Measurements from ENCODE around the gene CLBA1. TPM values are rescaled to one million over a fixed set of nuclear protein-coding genes. Genes with fewer than 3 reads are reported as not detected.

The CLBA1 gene
- total and polyA plus RNA-seq, 2 experiments from 2014 or later: 1.6 to 1.8 TPM

- no peak for ATAC-seq
- Histone ChIP-seq H3F3A (replicated peaks; ENCODE audit: low read depth) (no peaks in the 10 kb centered on the region), H3K36me3 (ENCODE audit: insufficient read depth) (no peaks in the 10 kb centered on the region), H3K27me3 (ENCODE audit: insufficient read depth) (no peaks in the 10 kb centered on the region), H3K4me3 (no peak overlapping the region), H3K4me1 (ENCODE audit: insufficient read depth) (no peaks in the 10 kb centered on the region), H3K27ac (ENCODE audit: low read depth) (no peak overlapping the region), H3K4me2 (no peak overlapping the region), H3K79me2 (replicated peaks; ENCODE audit: insufficient read depth) (no peaks in the 10 kb centered on the region), H3K9me2 (ENCODE audit: insufficient read depth) (no peaks in the 10 kb centered on the region), H4K20me1 (replicated peaks; ENCODE audit: insufficient read depth) (no peaks in the 10 kb centered on the region), H2AFZ (no peak overlapping the region)
- TF ChIP-seq CTCF (conservative IDR thresholded peaks at IDR 0.05; ENCODE audit: low read depth in 2 of 2) (no peak), ZNF331 (CRISPR knock-in tag; IDR thresholded peaks at IDR 0.05; ENCODE audit: low read depth) (no peak), CREB1 (CRISPR knock-in tag; IDR thresholded peaks at IDR 0.05; ENCODE audit: low read depth) (no peak), ETS1 (IDR thresholded peaks at IDR 0.05) (no peak), ZNF462 (CRISPR knock-in tag; IDR thresholded peaks at IDR 0.05) (no peak), ZNF114 (CRISPR knock-in tag; IDR thresholded peaks at IDR 0.05) (no peak), REST (IDR thresholded peaks at IDR 0.05; ENCODE audit: unreplicated experiment) (no peak), POLR2AphosphoS5 (IDR thresholded peaks at IDR 0.05; ENCODE audit: low read depth) (no peak), JUNB (IDR thresholded peaks at IDR 0.05; ENCODE audit: unreplicated experiment) (no peak), STAT1 (IDR thresholded peaks at IDR 0.05; ENCODE audit: unreplicated experiment) (no peak), NANOG (IDR thresholded peaks at IDR 0.05; ENCODE audit: borderline replicate concordance) (no peak)
- H3K9me3 Mint-ChIP-seq: no peaks in the 10 kb centered on the region; the same call in 2 of the 3 replicates
- H3K27me3 Mint-ChIP-seq (ENCODE audit: insufficient read depth, low read depth, poor library complexity): peaks cover 11% of the 10 kb centered on the region
- H3K36me3 Mint-ChIP-seq (ENCODE audit: low read depth): peaks cover 13% of the 10 kb centered on the region; the same call in 2 of the 3 replicates
- DNase-seq (ENCODE audit: low spot score): no peak
- no peaks in the 10 kb centered on the region; the same call in 2 of the 3 replicates for H3K4me1 Mint-ChIP-seq
- no peak overlapping the region for H3K4me3 Mint-ChIP-seq
- no peak overlapping the region for H3K27ac Mint-ChIP-seq
Measured at GRCh38 chr14:104996032-104996431, 10.4 kb downstream of the CLBA1 start.

Data from GM23338 (cell line).